CD4-positive, alpha-beta T cell treated with Interferon gamma for 1 hour (primary cell): ENCODE data around the gene ZNF658.
"Not testable (repeated sequence)": the region's sequence is repeated elsewhere in the genome, so short reads cannot be mapped to it uniquely, and the experiment has no call there.

Experiments
- DNase-seq: peaks from one replicate; pipeline ENCODE4 v3.0.0-alpha.2; 2020

Gene ZNF658

DNA sequence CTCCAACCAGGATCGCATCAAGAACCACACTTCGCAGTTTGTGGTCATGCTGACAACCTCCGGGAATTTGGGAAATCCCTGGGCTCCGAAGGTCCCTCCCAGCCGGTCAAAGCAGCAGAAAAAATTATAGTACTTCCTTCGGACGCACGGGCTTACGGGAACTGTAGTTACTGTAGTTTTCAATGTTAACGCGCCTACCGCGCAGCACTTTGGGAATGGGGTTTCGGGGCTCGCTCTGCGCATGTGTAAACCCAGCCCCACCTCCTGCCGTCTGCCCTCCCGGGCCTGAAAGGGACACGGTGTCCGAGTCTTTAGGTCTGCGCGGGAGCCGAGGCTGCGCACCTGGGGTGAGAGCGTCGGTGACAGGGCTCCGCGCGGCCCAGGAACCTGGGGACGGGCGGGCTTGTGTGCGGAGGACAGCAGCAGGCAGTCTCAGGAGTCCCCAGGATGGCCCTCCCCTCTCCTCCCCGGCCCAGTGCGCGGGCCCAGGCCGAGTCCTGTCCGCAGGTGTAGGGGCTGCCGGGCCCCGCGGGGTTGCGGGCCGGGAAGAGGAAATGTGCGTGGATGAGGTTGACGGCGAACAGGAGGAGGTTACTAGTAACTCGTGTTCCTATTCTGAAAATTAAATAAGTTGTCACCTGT, at the start of gene ZNF658:
Gene ZNF658 (plus strand): TSS at position 236 of the 642 bp plus-strand sequence. CDS start 2,837 bp downstream, outside the sequence.
- peak; percentile 77 for DNase-seq

DNA sequence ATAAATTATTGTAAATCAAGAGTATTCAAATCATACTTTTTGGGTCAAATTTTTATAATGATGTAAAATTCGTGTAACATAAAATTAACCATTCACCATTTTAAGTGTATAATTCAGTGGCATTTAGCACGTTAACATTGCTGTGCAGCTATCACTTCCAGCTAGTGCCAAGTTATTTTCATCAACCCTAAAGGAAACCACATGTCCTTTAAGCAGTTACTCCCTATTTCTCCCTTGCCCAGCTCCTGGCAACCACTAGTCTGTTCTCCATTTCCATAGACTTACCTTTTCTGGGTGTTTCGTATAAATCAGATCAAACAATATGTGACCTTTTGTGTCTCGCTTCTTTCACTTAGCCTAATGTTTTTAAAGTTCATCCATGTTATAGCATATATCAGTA, 38.8 kb upstream of the ZNF658 start:
- not testable (repeated sequence) for DNase-seq

DNA sequence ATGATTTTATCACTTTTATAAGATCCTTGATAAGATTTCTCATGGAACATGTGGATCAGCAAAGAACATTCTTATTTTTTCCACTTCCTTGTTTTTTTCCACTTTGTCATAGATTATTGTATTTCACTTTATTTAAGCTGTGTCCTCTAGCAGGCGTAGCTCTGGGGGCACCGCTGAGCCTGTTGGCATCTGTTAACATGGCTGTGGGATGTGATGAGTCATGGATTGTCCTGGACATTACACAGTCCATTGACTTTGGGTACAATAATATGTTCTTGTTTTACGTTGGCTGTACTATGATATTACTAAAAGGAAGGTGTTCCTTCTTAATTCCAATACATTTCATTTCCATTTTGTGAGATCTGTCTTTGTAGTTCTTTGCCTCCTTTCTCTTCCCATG, 31.9 kb upstream of the ZNF658 start:
- not testable (repeated sequence) for DNase-seq

DNA sequence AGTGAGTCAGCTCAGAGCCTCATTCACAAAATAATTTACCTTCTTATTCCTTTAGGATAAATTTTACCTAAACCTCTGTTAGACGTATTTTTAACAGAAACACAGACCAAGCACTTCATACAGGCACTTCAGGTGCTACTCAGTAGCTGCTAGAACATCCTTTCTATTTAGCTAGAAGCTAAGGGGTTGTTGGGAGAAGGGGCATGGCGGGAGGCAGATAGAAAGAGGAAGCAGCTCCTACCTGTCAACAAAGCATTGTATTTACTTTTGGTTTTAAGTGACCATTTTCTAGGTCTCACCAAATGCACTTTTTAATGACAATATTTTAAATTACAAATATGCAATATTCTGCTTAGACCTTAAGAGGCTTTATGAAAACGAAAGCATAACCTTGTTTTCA, 19.9 kb upstream of the ZNF658 start:
- DNase-seq: not testable (repeated sequence)

- DNase-seq: not testable (repeated sequence)
Observed at GRCh38 chr9:66881847-66882246, 18.7 kb upstream of the ZNF658 start.

GRCh38 chr9:66890334-66890733, 10.2 kb upstream of the ZNF658 start:
- not testable (repeated sequence) for DNase-seq

- DNase-seq: not testable (repeated sequence)
Observed at GRCh38 chr9:66901141-66901540, 616 bp downstream of the ZNF658 start.

DNA sequence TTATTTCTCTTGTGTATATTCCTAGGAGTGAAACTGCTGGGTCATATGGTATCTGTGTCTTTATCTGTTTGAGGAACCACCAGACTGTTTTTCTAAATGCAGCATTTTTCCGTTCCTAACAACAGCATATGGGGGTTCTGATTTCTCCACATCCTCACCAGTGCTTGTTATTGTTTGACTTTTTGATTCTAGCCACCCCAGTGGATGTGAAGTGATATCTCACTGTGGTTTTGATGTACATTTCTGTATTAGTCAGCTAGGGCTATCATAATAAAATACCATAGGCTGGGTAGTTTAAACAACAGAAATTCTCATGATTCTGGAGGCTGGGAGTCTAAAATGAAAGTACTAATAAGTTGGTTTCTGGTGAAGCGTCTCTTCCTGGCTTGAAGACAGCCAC, 9.0 kb downstream of the ZNF658 start:
- not testable (repeated sequence) for DNase-seq

GRCh38 chr9:66920072-66920471, 19.5 kb downstream of the ZNF658 start:
- not testable (repeated sequence) for DNase-seq

GRCh38 chr9:66936194-66936870, 35.8 kb downstream of the ZNF658 start:
- DNase-seq: not testable (repeated sequence)

GRCh38 chr9:66937662-66938061, 37.1 kb downstream of the ZNF658 start:
- not testable (repeated sequence) for DNase-seq

GRCh38 chr9:66938322-66938721, 37.8 kb downstream of the ZNF658 start:
- DNase-seq: not testable (repeated sequence)

DNA sequence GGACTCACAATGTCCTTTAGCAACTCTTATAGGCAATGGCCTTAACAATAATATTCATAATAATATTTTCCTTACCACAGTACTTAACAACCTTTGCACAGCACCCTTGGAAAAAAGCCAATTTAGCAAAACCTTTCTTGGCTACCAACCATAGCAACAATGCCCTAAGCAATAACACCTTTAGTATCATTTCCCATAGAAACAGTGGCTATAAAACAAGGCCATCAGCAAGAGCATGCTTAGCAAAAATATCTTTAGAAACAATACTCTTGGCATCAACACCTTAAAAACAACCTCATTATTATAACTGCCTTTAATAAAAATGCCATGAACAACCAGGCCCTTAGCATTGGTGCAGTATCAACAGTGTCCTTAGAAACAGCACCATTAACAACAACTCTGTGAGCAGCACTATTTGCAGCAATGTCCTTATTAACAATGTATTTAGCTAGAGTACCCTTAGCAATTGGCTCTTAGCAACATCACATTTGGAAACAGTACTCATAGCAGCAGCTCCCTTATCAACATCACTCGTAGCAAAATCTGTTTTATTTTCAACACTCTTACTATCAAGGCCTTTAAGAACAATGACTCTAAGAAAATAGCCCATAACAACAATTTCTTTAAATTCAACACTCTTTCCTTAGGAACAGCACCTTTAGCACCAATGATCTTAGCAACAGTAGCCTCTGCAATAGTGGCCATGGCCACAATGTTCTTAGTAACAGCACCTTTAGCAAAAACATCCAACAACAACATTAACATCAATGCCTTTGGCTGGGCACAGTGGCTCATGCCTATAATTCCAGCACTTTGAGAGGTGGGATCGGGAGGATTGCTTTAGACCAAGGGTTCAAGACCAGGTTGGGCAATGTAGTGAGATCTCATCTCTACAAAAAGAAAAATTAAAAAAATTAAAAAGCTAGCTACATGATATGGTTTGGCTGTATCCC, 39.6 kb downstream of the ZNF658 start:
- DNase-seq: not testable (repeated sequence)

GRCh38 chr9:66942400-66943155, 42.1 kb downstream of the ZNF658 start:
- DNase-seq: not testable (repeated sequence)

- DNase-seq: not testable (repeated sequence)
Observed at GRCh38 chr9:66952576-66952975, 52.1 kb downstream of the ZNF658 start.
